ENCODE measurements around the gene RIIAD1.
"Not testable (repeated sequence)": the region's sequence is repeated elsewhere in the genome, so short reads cannot be mapped to it uniquely, and the experiment has no call there.

The RIIAD1 gene

DNA sequence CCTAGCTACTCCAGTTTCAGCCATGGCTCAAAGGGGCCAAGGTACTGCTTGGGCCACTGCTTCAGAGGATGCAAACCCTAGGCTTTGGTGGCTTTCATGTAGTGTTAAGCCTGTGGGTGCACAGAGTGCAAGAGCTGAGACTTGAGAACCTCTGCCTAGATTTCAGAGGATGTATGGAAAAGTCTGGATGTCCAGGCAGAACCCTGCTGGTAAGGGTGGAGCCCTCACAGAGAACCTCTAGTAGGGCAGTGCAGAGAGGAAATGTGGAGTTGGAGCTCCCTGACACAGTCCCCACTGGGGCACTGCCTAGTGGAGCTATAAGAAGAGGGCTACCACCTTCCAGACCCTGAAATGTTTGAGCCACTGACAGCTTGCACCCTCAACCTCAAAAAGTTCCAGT is 16.2 kb downstream of the RIIAD1 start:
- no peak for DNase-seq

DNA sequence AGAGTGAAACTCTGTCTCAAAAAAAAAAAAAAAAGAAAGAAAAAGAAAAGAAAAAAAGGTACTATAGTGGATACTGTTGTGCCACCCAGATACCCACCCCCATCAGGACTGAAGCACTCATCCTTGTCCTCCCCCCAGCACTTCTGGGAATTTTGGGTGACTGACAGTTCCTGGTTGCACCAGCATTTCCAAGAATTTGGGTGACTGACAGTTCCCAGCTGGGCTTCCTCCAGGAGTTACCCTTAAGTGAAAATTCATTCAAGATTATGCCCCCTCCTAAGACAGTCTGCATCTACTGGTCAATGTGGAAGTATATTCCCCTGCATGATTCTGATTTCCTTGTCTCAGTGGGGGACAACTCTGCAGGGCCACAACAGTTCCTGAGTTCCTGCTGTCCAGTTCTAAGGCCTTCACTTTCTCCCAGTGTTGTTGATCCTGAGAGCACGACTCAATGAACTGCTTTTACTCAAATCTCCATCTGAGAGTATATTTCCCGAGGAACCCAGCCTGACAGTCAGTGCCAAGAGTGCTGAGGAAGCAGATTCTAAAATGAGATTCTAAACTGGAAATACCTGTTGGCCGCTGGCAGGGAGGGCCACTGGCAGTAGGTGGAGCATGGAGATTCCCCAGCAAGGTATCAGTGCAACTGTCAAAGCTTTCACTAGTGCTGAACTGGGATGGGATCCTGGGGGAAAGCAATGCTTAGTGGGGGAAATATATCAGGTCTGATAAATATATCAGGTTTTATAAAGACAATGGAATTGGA is 18.5 kb downstream of the RIIAD1 start:
- no peak for DNase-seq

GRCh38 chr1:151741516-151741915 is 20.2 kb downstream of the RIIAD1 start:
- no peak for DNase-seq

DNA sequence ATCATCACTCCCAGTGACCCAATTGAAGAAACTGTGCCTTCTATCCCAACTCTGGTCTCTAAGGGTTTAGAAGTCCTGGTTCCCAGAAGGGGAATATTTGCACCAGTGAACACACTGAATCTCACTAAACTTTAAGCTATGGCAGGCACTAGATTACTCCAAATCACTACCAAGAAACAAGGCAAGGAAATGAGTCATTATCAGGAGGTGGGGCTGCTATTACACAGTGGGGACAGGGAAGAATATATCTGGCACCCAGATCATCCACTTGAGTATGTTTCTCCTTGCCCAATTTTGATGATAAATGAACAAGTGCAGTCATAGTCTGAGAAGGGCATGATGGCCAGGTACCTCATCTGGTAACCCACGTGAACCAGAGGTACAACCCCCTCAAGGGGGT is 35.0 kb downstream of the RIIAD1 start:
- DNase-seq = no peak

DNA sequence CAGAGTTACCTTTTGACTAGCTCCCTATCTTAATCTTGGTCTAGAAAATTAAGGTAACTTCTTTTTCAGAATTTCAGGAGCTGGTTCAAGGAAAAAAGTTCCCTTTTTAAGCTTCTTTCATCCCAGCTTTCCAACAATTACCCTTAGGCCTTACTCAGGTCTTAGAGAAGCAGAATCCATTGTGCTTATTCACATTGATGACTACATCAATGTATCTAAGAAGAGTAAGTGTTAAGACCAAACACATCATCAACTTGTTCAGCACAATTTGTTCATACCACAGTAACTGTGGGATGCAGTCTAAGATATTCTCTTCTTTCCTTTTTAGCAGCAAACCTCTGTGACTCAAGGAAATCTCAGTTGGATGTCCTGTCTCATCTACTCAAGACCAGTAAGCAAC is 37.9 kb downstream of the RIIAD1 start:
- no peak for DNase-seq

- DNase-seq = no peak
These were observed 39.5 kb downstream of the RIIAD1 start for GRCh38 chr1:151760597-151761385.

DNA sequence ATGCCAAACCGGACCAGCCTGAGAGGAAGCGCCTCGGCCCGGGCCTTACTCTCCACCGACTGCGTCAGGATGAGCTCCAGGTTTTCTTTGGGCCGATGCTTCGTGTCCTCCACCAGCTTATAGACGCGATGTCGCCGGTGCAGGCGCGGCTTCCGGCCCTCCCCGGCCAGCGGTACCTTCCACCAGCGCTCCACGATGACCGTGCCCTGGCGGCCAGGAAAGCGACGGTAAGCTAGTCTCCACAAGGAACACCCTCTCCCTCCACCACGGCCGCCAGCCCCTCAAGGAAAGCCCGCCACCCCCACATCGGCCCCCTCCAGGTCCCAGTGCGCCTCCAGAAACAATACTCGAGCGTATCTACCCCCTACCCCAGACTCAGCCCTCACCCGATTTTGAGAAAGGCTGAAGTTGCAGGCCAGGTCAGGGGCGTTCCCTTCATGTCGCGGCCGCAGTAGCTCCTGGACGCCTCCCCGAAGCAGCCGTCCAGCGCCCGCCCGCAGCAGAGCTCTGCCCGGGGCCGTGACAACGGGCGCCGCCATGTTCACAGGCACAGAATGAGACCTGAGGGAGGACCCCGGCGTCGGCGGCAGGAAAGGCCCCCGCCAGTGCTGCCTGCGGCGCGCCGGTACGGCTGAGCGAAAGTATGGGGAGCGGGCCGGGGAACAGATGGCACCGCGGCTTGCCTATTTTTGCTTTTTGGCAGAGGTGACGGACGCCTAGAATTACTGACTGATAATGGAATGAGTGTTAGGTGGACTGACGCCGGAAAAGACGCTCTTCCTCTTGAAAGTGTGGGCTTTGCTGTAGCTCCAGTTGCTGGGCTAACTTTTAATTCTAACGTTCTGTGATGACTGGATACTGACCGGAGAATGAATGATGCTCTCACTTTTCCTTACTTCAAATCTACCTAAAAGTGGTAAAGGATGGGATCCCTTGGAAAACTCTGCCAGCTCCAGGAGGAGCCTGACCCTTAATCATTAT is 41.9 kb downstream of the RIIAD1 start, which contains the start of gene MRPL9:
Gene MRPL9 (minus strand): TSS at position 556 of the 981 bp plus-strand sequence. CDS start 17 bp downstream, at position 539.
- peak; percentile 65 for DNase-seq

DNA sequence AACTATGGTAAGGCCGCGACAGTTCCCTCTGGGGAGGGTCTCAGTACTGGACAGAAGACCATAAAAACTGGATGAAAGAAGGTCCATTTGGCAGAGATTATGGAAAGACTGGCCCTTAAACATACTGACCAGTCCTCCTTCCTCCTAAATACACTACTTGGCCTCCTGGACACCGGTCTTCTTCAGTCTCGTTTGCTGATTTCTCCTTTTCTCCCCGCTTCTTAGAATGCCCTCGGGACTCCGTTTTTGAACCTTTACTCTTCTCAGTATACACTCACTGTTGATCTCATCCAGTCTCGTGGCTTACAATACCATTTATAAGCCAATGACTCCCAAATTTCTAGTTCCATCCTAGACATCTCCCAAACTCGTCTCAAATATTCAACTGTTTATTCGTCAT is 42.7 kb downstream of the RIIAD1 start:
- no peak for DNase-seq

- DNase-seq = not testable (repeated sequence)
These were observed 47.2 kb downstream of the RIIAD1 start for GRCh38 chr1:151768351-151769066.

DNA sequence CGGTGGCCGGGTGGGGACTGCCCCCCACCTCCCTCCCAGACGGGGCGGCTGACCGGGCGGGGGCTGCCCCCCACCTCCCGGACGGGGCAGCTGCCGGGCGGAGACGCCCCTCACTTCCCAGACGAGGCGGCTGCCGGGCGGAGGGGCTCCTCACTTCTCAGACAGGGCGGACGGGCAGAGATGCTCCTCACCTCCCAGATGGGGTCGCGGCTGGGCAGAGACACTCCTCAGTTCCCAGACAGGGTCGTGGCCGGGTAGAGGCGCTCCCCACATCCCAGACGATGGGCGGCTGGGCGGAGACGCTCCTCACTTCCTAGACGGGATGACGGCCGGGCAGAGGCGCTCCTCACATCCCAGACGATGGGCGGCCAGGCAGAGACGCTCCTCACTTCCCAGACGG is 47.9 kb downstream of the RIIAD1 start:
- DNase-seq = not testable (repeated sequence)

DNA sequence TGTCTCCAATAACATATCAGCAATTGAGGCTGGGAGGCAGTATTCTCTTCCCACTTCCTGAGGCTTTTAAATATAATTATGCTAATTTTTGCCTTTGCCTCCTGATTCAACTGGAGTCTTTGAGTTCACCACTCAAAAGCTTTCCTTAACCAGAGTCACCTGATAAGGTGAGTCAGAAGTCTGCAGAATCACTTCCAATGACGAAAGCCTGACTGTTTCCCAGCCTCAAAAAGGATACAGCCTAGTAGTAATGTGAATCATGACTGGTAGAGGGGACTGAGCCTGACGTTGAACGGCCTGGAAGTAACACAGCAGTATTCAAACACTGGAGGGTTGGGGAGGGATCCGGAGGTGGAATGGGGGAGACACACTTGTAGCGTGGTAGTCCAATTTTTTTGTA is 52.4 kb downstream of the RIIAD1 start:
- no peak for DNase-seq

GRCh38 chr1:151774256-151774922 is 53.1 kb downstream of the RIIAD1 start:
- DNase-seq = no peak

GRCh38 chr1:151775894-151776664 is 54.8 kb downstream of the RIIAD1 start:
- DNase-seq = no peak

GRCh38 chr1:151776665-151777062 is 55.3 kb downstream of the RIIAD1 start:
- DNase-seq = no peak

GRCh38 chr1:151777317-151777716 is 56.0 kb downstream of the RIIAD1 start:
- DNase-seq = no peak

Measured in GDM1 (cell line).